ENCODE measurements around the gene RNF10.
"Not testable (repeated sequence)": the region's sequence is repeated elsewhere in the genome, so short reads cannot be mapped to it uniquely, and the experiment has no call there.

RNF10 gene

GRCh38 chr12:120498870-120499515 is 35.2 kb upstream of the RNF10 start:
- in situ Hi-C loops (cut with MboI; ENCODE audit: low sequenced_read_pairs, unreplicated experiment) = no loop called here
- no peak for DNase-seq (ENCODE audit: low spot score)
- no peak for TF ChIP-seq CTCF (IDR thresholded peaks at IDR 0.05; ENCODE audit: borderline replicate concordance, control extremely low read depth, extremely low read depth, insufficient read depth, missing control alignments)

DNA sequence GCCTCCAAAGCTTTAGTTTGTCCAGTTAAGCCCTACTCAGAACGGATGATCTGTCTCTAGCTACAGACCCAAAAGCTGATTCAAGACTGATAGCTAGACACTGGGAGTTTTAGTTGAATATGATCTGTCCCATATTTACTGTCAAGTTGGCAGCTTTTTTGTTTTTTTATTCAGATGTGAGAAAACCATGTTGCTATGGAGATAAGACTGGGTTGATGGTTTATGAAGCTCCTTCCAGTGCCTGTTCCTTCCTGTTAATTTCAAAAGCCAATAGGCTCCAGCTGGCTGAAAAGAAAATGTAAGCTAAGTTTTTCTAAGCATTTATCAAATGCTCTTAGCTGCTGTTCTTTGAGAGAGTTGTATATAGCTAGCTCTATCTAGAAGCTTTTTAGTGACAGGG is 33.6 kb upstream of the RNF10 start:
- in situ Hi-C loops (cut with MboI; ENCODE audit: low sequenced_read_pairs, unreplicated experiment) = no loop called here
- no peak for DNase-seq (ENCODE audit: low spot score)
- no peak for TF ChIP-seq CTCF (IDR thresholded peaks at IDR 0.05; ENCODE audit: borderline replicate concordance, control extremely low read depth, extremely low read depth, insufficient read depth, missing control alignments)

DNA sequence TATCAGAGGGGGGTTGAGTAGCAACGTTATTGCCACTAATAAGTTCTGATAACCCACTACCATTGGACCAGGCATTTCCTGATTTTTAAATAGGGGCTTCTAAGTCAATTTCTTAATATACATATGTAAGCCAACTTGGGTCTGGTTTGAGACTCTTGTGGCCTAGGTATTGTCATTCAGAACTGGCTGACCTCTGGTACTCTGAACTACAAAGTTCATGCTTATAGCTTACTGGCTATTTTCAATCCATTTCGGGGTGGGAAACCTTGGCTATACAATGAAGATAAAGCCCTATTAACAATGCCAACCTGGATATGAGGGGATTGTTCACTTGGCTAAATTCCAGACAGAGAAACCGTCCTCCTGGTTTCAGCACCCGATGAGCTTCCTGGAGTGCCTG is 29.6 kb upstream of the RNF10 start:
- no peak for DNase-seq (ENCODE audit: low spot score)
- TF ChIP-seq CTCF (IDR thresholded peaks at IDR 0.05; ENCODE audit: borderline replicate concordance, control extremely low read depth, extremely low read depth, insufficient read depth, missing control alignments) = no peak
- in situ Hi-C loops (cut with MboI; ENCODE audit: low sequenced_read_pairs, unreplicated experiment) = no loop called here

DNA sequence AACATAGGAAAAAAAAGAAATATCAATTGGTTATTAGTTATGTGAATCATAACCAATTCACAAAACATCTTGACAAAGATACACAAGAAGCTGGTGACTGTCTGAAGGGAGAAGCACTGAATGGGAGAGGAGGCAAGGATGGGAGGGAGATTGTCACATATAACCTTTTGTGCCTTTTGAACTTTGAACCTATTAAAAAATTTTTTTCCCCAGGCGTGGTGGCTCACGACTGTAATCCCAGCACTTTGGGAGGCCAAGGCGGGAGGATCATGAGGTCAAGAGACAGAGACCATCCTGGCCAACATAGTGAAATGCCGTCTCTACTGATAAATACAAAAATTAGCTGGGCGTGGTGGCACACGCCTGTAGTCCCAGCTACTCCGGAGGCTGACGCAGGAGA is 25.6 kb upstream of the RNF10 start:
- no peak for DNase-seq (ENCODE audit: low spot score)
- no peak for TF ChIP-seq CTCF (IDR thresholded peaks at IDR 0.05; ENCODE audit: borderline replicate concordance, control extremely low read depth, extremely low read depth, insufficient read depth, missing control alignments)
- in situ Hi-C loops (cut with MboI; ENCODE audit: low sequenced_read_pairs, unreplicated experiment) = no loop called here

DNA sequence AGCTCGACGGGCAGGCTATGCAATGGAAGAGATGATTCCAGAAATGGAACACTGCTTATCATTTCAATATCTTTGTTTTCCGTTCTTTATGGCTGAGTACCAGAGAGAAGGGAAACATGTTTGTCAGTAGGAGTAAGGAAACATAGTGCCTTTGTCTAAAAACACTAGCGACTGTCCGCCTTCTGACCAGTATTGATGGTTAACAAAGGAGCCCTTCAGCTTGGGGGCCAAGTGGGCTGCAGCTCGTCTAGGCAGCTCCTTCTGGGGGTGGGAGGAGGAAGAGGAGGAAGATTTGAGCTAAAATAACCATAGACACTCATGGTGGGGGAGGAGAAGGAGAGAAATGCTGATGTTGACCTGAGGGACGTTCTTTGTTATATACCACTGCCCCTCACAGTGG is 20.2 kb upstream of the RNF10 start:
- no peak for TF ChIP-seq CTCF (IDR thresholded peaks at IDR 0.05; ENCODE audit: borderline replicate concordance, control extremely low read depth, extremely low read depth, insufficient read depth, missing control alignments)
- DNase-seq (ENCODE audit: low spot score) = no peak
- in situ Hi-C loops (cut with MboI; ENCODE audit: low sequenced_read_pairs, unreplicated experiment) = no loop called here

GRCh38 chr12:120515496-120515895 is 18.7 kb upstream of the RNF10 start:
- DNase-seq (ENCODE audit: low spot score) = no peak
- no peak for TF ChIP-seq CTCF (IDR thresholded peaks at IDR 0.05; ENCODE audit: borderline replicate concordance, control extremely low read depth, extremely low read depth, insufficient read depth, missing control alignments)
- in situ Hi-C loops (cut with MboI; ENCODE audit: low sequenced_read_pairs, unreplicated experiment) = no loop called here

DNA sequence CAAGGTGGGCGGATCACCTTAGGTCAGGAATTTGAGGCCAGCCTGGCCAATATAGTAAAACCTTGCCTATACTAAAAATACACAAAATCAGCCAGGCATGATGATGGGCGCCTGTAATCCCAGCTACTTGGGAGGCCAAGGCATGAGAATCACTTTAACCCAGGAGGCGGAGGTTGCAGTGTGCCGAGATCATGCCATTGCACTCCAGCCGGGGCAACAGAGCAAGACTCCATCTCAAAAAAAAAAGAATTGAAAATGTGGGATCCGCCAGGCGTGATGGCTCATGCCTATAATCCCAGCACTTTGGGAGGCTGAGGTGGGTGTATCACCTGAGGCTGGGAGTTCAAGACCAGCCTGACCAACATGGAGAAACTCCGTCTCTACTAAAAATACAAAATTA is 14.8 kb upstream of the RNF10 start:
- in situ Hi-C loops (cut with MboI; ENCODE audit: low sequenced_read_pairs, unreplicated experiment); DNase-seq (ENCODE audit: low spot score): not testable (repeated sequence)

Measured in GM13976 (cell line).